WTC11 (cell line): ENCODE data around the gene NEAT1. TPM values are rescaled to one million over a fixed set of nuclear protein-coding genes. Genes with fewer than 3 reads are reported as not detected.

Source experiments
- ATAC-seq: fragments of 200-7000 bp; cut with Tn5 transposase; 2 replicates; pipeline ENCODE4 v1.10.0; 2021; ENCODE audit warnings: mild to moderate bottlenecking, moderate library complexity
- CTCF ChIA-PET: fragments of 300-600 bp; sonication (Branson Sonifier 250); formaldehyde crosslinking; loops from one replicate; lab custom pipeline; 2021; ENCODE audit warnings: antibody characterized with exemption; lab: Charles Lee
- POLR2A ChIA-PET: fragments of 350-600 bp; sonication (Branson Sonifier 250); formaldehyde crosslinking; loops from one replicate; lab custom pipeline; 2021; ENCODE audit warnings: antibody characterized with exemption; lab: Charles Lee
- DNase-seq: peaks from one replicate; pipeline ENCODE4 v3.0.0; 2021; ENCODE audit warnings: low spot score
- H3K27ac Mint-ChIP-seq: 2 replicates; pipeline ENCODE4 v1.8.0; 2021; ENCODE audit warnings: mixed read lengths
- H3K27me3 Mint-ChIP-seq: 2 replicates; pipeline ENCODE4 v1.8.0; 2021; ENCODE audit warnings: low read depth, mild to moderate bottlenecking, moderate library complexity, mixed read lengths
- H3K36me3 Mint-ChIP-seq: 2 replicates; pipeline ENCODE4 v1.8.0; 2021; ENCODE audit warnings: mixed read lengths
- H3K4me1 Mint-ChIP-seq: 2 replicates; pipeline ENCODE4 v1.8.0; 2022; ENCODE audit warnings: mixed read lengths
- H3K4me3 Mint-ChIP-seq: 2 replicates; pipeline ENCODE4 v1.8.0; 2021; ENCODE audit warnings: mild to moderate bottlenecking, moderate library complexity, mixed read lengths
- H3K9me3 Mint-ChIP-seq: 2 replicates; pipeline ENCODE4 v1.8.0; 2021; ENCODE audit warnings: mixed read lengths
- AFF4 ChIP-seq: sonication (generic); formaldehyde crosslinking; IDR thresholded peaks from 2 replicates; pipeline ENCODE4 v1.8.1; 2023; ENCODE audit warnings: mild to moderate bottlenecking, missing genetic modification reagents, borderline replicate concordance
- CREB1 ChIP-seq: sonication (generic); formaldehyde crosslinking; IDR thresholded peaks from 2 replicates; pipeline ENCODE4 v1.8.0; 2023; ENCODE audit warnings: mild to moderate bottlenecking, missing genetic modification reagents
- CREM ChIP-seq: sonication (generic); formaldehyde crosslinking; IDR thresholded peaks from 2 replicates; pipeline ENCODE4 v1.8.1; 2022; ENCODE audit warnings: mild to moderate bottlenecking, missing genetic modification reagents, moderate library complexity
- ELF4 ChIP-seq: sonication (generic); formaldehyde crosslinking; IDR thresholded peaks from 2 replicates; pipeline ENCODE4 v1.8.1; 2022; ENCODE audit warnings: low read depth, mild to moderate bottlenecking, moderate library complexity, missing genetic modification reagents
- ETV6 ChIP-seq: sonication (generic); formaldehyde crosslinking; IDR thresholded peaks from 2 replicates; pipeline ENCODE4 v1.8.1; 2022; ENCODE audit warnings: mild to moderate bottlenecking, missing genetic modification reagents
- FOXJ3 ChIP-seq: sonication (generic); formaldehyde crosslinking; IDR thresholded peaks from 2 replicates; pipeline ENCODE4 v1.9.0; 2021; ENCODE audit warnings: missing genetic modification reagents, mild to moderate bottlenecking, borderline replicate concordance
- FOXP1 ChIP-seq: sonication (generic); formaldehyde crosslinking; IDR thresholded peaks from 2 replicates; pipeline ENCODE4 v1.8.0; 2022; ENCODE audit warnings: missing genetic modification reagents, mild to moderate bottlenecking, moderate library complexity, borderline replicate concordance
- GTF2I ChIP-seq: fragments of 250-450 bp; sonication (Bioruptor Pico); conservative IDR thresholded peaks from 2 replicates; pipeline ENCODE4 v1.4.0; 2021; ENCODE audit warnings: mild to moderate bottlenecking
- IRF2 ChIP-seq: sonication (generic); formaldehyde crosslinking; IDR thresholded peaks from 2 replicates; pipeline ENCODE4 v1.8.0; 2022; ENCODE audit warnings: low read depth, missing genetic modification reagents, borderline replicate concordance
- KAT7 ChIP-seq: sonication (generic); formaldehyde crosslinking; IDR thresholded peaks from 2 replicates; pipeline ENCODE4 v1.8.1; 2023; ENCODE audit warnings: missing genetic modification reagents, mild to moderate bottlenecking, borderline replicate concordance
- NR2C2 ChIP-seq: sonication (generic); formaldehyde crosslinking; IDR thresholded peaks from 2 replicates; pipeline ENCODE4 v1.8.0; 2022; ENCODE audit warnings: mild to moderate bottlenecking, missing genetic modification reagents
- PREB ChIP-seq: sonication (generic); formaldehyde crosslinking; IDR thresholded peaks from 2 replicates; pipeline ENCODE4 v1.8.1; 2022; ENCODE audit warnings: mild to moderate bottlenecking, missing genetic modification reagents, moderate library complexity, borderline replicate concordance
- RELA ChIP-seq: sonication (generic); formaldehyde crosslinking; IDR thresholded peaks from 2 replicates; pipeline ENCODE4 v1.8.1; 2022; ENCODE audit warnings: missing genetic modification reagents, mild to moderate bottlenecking, borderline replicate concordance
- SP1 ChIP-seq: sonication (generic); formaldehyde crosslinking; conservative IDR thresholded peaks from 2 replicates; pipeline ENCODE4 v1.8.1; 2022; ENCODE audit warnings: missing genetic modification reagents
- TCF7 ChIP-seq: sonication (generic); formaldehyde crosslinking; IDR thresholded peaks from 2 replicates; pipeline ENCODE4 v1.8.0; 2022; ENCODE audit warnings: mild to moderate bottlenecking, low read depth, missing genetic modification reagents, moderate library complexity
- USF2 ChIP-seq: sonication (generic); formaldehyde crosslinking; IDR thresholded peaks from 2 replicates; pipeline ENCODE4 v1.8.1; 2023; ENCODE audit warnings: mild to moderate bottlenecking, missing genetic modification reagents, moderate library complexity
- ZNF219 ChIP-seq: sonication (generic); formaldehyde crosslinking; IDR thresholded peaks from 2 replicates; pipeline ENCODE4 v1.8.0; 2023; ENCODE audit warnings: missing genetic modification reagents, mild to moderate bottlenecking, borderline replicate concordance
- ZNF423 ChIP-seq: fragments of 250-450 bp; sonication (Bioruptor Pico); IDR thresholded peaks from 2 replicates; pipeline ENCODE4 v2.1.2; 2022; ENCODE audit warnings: mild to moderate bottlenecking, moderate library complexity
- total RNA-seq: library from RNA; stranded (reverse); gene quantifications from 3 replicates; pipeline ENCODE4 v1.2.3, GENCODE V29; 2021
- TF ChIP-seq, protein P1 (sequence below): sonication (generic); formaldehyde crosslinking; IDR thresholded peaks from 2 replicates; pipeline ENCODE4 v1.8.0; 2022; ENCODE audit warnings: mild to moderate bottlenecking, missing genetic modification reagents
- TF ChIP-seq, protein P2 (sequence below): sonication (generic); formaldehyde crosslinking; IDR thresholded peaks from 2 replicates; pipeline ENCODE4 v1.8.0; 2022; ENCODE audit warnings: mild to moderate bottlenecking, missing genetic modification reagents

NEAT1 gene
- total RNA-seq, 1 experiment from 2014 or later = 38.1 TPM

- DNase-seq (no peak), ATAC-seq (no peak)
- H3K27ac Mint-ChIP-seq = peak overlapping the region; percentile 42; the same call in 1 of the 2 replicates
- no peaks in the 10 kb centered on the region for H3K9me3 Mint-ChIP-seq
- TF ChIP-seq CREB1 (CRISPR knock-in tag) = no peak
- no peak for TF ChIP-seq ELF4 (CRISPR knock-in tag)
- CTCF ChIA-PET = interaction anchor here (1.1 to 3.5 kb wide), 5 partner anchors 10 to 161 kb away, joined by 3 to 15 read pairs (median 8); no protein-coding TSS in a partner anchor
- no peaks in the 10 kb centered on the region for H3K27me3 Mint-ChIP-seq
- no peak overlapping the region for H3K4me3 Mint-ChIP-seq
- no peaks in the 10 kb centered on the region for H3K36me3 Mint-ChIP-seq
- POLR2A ChIA-PET = interaction anchor here (1.1 kb wide), 1 partner anchor 128 kb away, joined by 4 read pairs; no protein-coding TSS in a partner anchor
- peaks cover 25% of the 10 kb centered on the region for H3K4me1 Mint-ChIP-seq
Observed at GRCh38 chr11:65379698-65380459, 42.7 kb upstream of the NEAT1 start.

GRCh38 chr11:65380460-65381119, 42.0 kb upstream of the NEAT1 start:
- Mint-ChIP-seq H3K4me1 (peaks cover 25% of the 10 kb centered on the region), H3K36me3 (no peaks in the 10 kb centered on the region), H3K27ac (no peak overlapping the region; the same call in 1 of the 2 replicates), H3K4me3 (no peak overlapping the region), H3K27me3 (no peaks in the 10 kb centered on the region), H3K9me3 (no peaks in the 10 kb centered on the region)
- TF ChIP-seq ZNF423 (peak; percentile 23; the same call in 1 of the 2 replicates), RELA (no peak)
- POLR2A ChIA-PET = interaction anchor here (1.1 kb wide), 1 partner anchor 127 kb away, joined by 4 read pairs; no protein-coding TSS in a partner anchor
- DNase-seq (no peak), ATAC-seq (peak; percentile 23)
- CTCF ChIA-PET = interaction anchor here (0.8 to 3.5 kb wide), 9 partner anchors 10 to 189 kb away, joined by 3 to 15 read pairs (median 4); partner anchors contain the start of gene ZNRD2

DNA sequence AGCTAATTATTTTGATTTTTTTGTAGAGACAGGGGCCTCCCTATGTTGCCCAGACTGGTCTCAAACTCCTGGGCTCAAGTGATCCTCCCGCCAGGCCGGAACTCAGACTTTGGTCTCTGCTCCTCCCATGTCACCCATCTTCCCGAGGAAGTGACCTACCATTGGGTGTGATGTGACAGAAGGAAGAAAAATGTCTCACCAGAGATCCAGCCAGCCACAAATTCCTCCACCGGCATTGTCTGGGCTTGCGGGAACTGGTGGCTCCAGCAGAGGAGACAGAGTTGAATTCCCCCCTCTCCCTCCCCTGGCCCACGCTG, 40.9 kb upstream of the NEAT1 start:
- H3K36me3 Mint-ChIP-seq = no peaks in the 10 kb centered on the region
- ChIA-PET POLR2A (interaction anchor here (0.6 kb wide), 1 partner anchor 129 kb away, joined by 3 read pairs; no protein-coding TSS in a partner anchor), CTCF (interaction anchor here (0.6 to 3.5 kb wide), 6 partner anchors 17 to 159 kb away, joined by 3 to 8 read pairs (median 4); no protein-coding TSS in a partner anchor)
- peak overlapping the region; percentile 60; the same call in 1 of the 2 replicates for H3K27ac Mint-ChIP-seq
- H3K27me3 Mint-ChIP-seq = no peaks in the 10 kb centered on the region
- DNase-seq = no peak
- H3K4me1 Mint-ChIP-seq = peaks cover 25% of the 10 kb centered on the region
- no peaks in the 10 kb centered on the region for H3K9me3 Mint-ChIP-seq
- no peak for ATAC-seq
- no peak overlapping the region for H3K4me3 Mint-ChIP-seq
- TF ChIP-seq NR2C2 (CRISPR knock-in tag) = no peak
- TF ChIP-seq TCF7 (CRISPR knock-in tag) = no peak
- no peak for TF ChIP-seq IRF2
- no peak for TF ChIP-seq KAT7
- TF ChIP-seq, protein P1, sequence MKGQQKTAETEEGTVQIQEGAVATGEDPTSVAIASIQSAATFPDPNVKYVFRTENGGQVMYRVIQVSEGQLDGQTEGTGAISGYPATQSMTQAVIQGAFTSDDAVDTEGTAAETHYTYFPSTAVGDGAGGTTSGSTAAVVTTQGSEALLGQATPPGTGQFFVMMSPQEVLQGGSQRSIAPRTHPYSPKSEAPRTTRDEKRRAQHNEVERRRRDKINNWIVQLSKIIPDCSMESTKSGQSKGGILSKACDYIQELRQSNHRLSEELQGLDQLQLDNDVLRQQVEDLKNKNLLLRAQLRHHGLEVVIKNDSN (CRISPR knock-in tag) = no peak
- no peak for TF ChIP-seq ZNF219 (CRISPR knock-in tag)
- TF ChIP-seq CREM (CRISPR knock-in tag) = no peak
- TF ChIP-seq ETV6 (CRISPR knock-in tag) = no peak
- TF ChIP-seq FOXJ3 (CRISPR knock-in tag) = no peak
- no peak for TF ChIP-seq RELA
- TF ChIP-seq SP1 (CRISPR knock-in tag) = no peak
- TF ChIP-seq AFF4 (CRISPR knock-in tag) = no peak
- TF ChIP-seq, protein P2, sequence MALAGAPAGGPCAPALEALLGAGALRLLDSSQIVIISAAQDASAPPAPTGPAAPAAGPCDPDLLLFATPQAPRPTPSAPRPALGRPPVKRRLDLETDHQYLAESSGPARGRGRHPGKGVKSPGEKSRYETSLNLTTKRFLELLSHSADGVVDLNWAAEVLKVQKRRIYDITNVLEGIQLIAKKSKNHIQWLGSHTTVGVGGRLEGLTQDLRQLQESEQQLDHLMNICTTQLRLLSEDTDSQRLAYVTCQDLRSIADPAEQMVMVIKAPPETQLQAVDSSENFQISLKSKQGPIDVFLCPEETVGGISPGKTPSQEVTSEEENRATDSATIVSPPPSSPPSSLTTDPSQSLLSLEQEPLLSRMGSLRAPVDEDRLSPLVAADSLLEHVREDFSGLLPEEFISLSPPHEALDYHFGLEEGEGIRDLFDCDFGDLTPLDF = no peak
- no peak for TF ChIP-seq PREB
- TF ChIP-seq GTF2I = no peak
- no peak for TF ChIP-seq USF2 (CRISPR knock-in tag)
- no peak for TF ChIP-seq FOXP1 (CRISPR knock-in tag)
